ENCODE measurements around the gene HECTD1. TPM values are rescaled to one million over a fixed set of nuclear protein-coding genes. Genes with fewer than 3 reads are reported as not detected.

HECTD1 gene
- total RNA-seq, 4 donors from 2014 or later, result 222 to 294 (median 244) TPM

GRCh38 chr14:31251028-31251958, 43.7 kb upstream of the HECTD1 start:
- TF ChIP-seq CTCF (IDR thresholded peaks at IDR 0.05; ENCODE audit: low read depth), result no peak

DNA sequence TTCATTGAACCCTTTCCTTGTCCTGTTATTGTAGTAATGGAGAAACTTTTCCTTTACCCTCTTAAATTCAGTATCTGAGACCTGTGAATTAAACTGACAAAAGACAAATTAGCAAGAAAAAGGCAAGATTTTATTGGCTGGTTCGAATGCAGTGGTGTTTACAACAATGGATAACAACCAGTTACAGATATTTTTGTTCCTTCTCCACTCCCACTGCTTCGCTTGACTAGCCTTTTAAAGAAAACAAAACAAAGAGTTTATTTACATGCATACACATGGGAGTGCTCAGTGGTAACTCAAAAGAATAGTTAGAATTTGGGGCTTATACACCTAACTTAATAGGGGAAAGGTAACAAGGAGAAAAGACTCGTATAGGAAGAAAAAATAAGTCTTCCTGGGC, 37.0 kb upstream of the HECTD1 start:
- TF ChIP-seq CTCF (IDR thresholded peaks at IDR 0.05; ENCODE audit: low read depth), result no peak

GRCh38 chr14:31243860-31244259, 36.3 kb upstream of the HECTD1 start:
- TF ChIP-seq CTCF (IDR thresholded peaks at IDR 0.05; ENCODE audit: low read depth), result no peak

GRCh38 chr14:31241450-31242114, 34.0 kb upstream of the HECTD1 start:
- no peak for TF ChIP-seq CTCF (IDR thresholded peaks at IDR 0.05; ENCODE audit: low read depth)

DNA sequence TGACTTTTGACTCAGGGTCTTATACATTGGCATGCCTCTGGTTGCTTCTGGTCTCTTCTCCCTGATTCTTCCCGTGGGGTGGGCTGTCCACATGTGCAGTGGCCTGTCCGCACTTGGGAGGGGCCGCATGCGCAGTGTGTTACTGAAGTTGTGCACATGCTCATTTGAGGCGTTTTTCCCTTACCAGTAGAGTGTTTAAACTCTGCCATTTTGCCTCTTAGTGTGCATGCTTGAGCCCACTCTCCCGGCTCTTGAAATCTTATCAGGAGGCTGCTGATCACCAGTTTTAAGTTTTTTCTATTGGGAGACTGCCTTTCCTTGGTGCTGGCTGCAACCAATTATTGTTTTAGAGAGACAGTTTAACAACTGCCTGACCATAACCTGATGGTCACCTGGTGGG, 32.1 kb upstream of the HECTD1 start:
- no peak for TF ChIP-seq CTCF (IDR thresholded peaks at IDR 0.05; ENCODE audit: low read depth)

DNA sequence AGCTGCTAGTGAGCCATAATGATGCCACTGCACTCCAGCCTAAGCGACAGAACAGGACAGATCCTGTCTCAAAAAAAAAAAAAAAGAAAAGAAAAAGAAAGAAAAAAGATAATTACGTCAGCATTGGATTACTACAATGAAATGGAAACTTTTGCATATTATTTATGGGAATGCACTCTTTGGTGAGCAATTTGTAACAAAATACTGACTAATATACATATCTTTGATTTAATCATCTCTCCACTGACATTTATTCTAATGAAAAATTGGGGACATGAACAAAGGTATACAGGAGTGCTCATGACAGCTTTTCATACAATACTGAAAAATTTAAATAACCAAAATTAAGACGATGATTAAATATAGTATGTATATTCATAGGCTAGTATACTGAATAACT, 27.9 kb upstream of the HECTD1 start:
- TF ChIP-seq CTCF (IDR thresholded peaks at IDR 0.05; ENCODE audit: low read depth), result no peak

DNA sequence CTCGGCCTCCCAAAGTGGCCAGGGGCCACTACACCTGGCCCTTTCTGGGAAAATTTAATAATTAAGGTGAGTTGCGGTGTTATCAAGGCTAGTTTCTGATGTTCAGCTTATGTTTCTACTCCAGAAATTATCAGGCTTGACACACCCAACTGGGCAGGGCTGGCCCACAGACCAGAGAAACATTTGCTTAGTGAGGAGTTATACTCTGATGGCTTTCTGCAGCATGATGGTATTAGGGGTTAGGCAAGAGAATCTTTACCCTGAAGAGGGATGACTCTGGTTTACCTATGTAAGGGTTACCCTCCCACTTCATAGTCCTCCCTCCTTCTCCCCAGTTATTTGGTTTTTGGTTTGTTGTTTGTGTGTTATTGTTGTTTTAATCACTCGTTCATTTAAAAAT, 24.5 kb upstream of the HECTD1 start:
- no peak for TF ChIP-seq CTCF (IDR thresholded peaks at IDR 0.05; ENCODE audit: low read depth)

Measured in subcutaneous adipose tissue (tissue), 4 donors.